Psoas muscle (tissue), 8 donors: ENCODE data around the gene EGFL8. TPM values are rescaled to one million over a fixed set of nuclear protein-coding genes. Genes with fewer than 3 reads are reported as not detected.

Experiments used
- ATAC-seq, 4 donors: fragments of 200-7000 bp; cut with Tn5 transposase; one replicate each; pipeline ENCODE4 v1.9.1; 2020; ENCODE audit warnings: moderate library complexity in 3 of 4, mild to moderate bottlenecking in 2 of 4
- DNase-seq, 2 donors: peaks; one replicate each; pipeline ENCODE4 v3.0.0-alpha.2; 2020
- H3K27ac ChIP-seq: fragments of 200-600 bp; one replicate; pipeline ENCODE4 v1.8.0; 2022
- H3K27me3 ChIP-seq, 3 donors: fragments of 200-600 bp in 1 of 3; one replicate each; pipeline versions ENCODE4 v1.6.1 to v1.8.0; 2013 to 2022; ENCODE audit warnings: low read length in 2 of 3, mild to moderate bottlenecking in 2 of 3, moderate library complexity in 1 of 3; ENCODE audit not compliant: insufficient read depth in 3 of 3
- H3K36me3 ChIP-seq, 2 donors: fragments of 200-600 bp in 1 of 2; one replicate each; pipeline versions ENCODE4 v1.6.1 to v1.8.0; 2013 to 2022; ENCODE audit warnings: low read depth in 1 of 2, mild to moderate bottlenecking in 1 of 2, moderate library complexity in 1 of 2; ENCODE audit not compliant: insufficient read depth in 1 of 2
- H3K4me1 ChIP-seq: fragments of 200-600 bp; one replicate; pipeline ENCODE4 v1.8.0; 2022
- H3K4me3 ChIP-seq: fragments of 200-600 bp; one replicate; pipeline ENCODE4 v1.8.0; 2022; ENCODE audit warnings: mild to moderate bottlenecking
- H3K9me3 ChIP-seq: fragments of 200-600 bp; one replicate; pipeline ENCODE4 v1.8.0; 2022
- WGBS, 3 donors: extraction: QIAGEN DNeasy Blood & Tissue Kit; methylation state at CpG; one replicate each; pipeline versions ENCODE4 v1.1.6 to v1.1.7; 2013; 5-methylcytosine and 5-hydroxymethylcytosine counted together
- intact Hi-C, 2 donors: fragments of 100-400 bp; cut with DNase I; formaldehyde crosslinking; loops; one replicate each; pipeline versions ENCODE4 v1.11.0 to v1.14.2; 2022
- polyA plus RNA-seq, 3 donors: library from polyadenylated mRNA; stranded (reverse); fragments of 200-250 nt; gene quantifications; one replicate each; pipeline ENCODE4 v1.2.3, GENCODE V29; 2013
- total RNA-seq, 4 donors: library from RNA; stranded (reverse); fragmentation: NEBNext Ultra II Directional in 2 of 4; extraction: Animal tissue kit (Norgen Biotek cat#: 25700) in 2 of 4; gene quantifications; one replicate each; pipeline versions ENCODE4 v1.2.1 to v1.2.4, GENCODE V29; 2021 to 2023
- TF ChIP-seq, protein P1 (sequence below): fragments of 200-600 bp; IDR thresholded peaks from one replicate; pipeline ENCODE4 v1.8.0; 2022; ENCODE audit warnings: antibody characterized with exemption
- donor health status: healthy with polysubstance abuse.
- donor health status: DM: no; HTN: no; CAD: no; lungs with moderate emphysema.
- donor health status: Bipolar disorder and iron deficiency.
- donor health status: healthy.
- donor health status: DM: yes; HTN: yes; CAD: no.
- donor health status: DM: no; HTN: no; CAD: no.
- donor health status: DM: no; HTN: no; CAD: no.
- donor health status: DM: yes; HTN: yes; CAD: no.

Gene EGFL8
- total and polyA plus RNA-seq, 7 donors, result 2.0 to 7.0 (median 3.6) TPM

DNA sequence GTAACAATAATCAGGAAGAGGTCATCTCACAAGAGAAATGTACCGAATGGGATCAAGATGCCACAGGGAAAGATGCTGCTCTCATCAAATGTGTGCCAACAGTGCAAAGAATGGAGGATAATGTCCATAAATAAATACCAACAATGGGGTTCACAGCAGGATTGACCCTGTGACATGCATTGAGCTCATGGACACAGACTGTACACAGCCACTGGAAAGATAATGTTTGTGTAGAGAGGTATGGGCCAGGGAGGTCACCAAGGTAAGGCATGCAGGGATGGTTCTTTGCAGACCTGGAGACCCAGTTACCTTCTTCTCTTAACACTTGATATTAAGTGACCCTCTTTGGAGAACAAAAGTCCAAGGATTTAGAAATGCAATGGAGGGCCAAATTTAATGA, 10.0 kb downstream of the EGFL8 start:
- ATAC-seq (no peak), DNase-seq (no peak)
- WGBS, 3 donors, result 74 to 85% (median 77%) methylated on average over 1 of the region's 1 CpG
- H3K27ac ChIP-seq, result no peak overlapping the region
- intact Hi-C loops, result no loop called here
- H3K27me3 ChIP-seq, result no peaks in the 10 kb centered on the region
- peaks cover 0 to 18% of the 10 kb centered on the region in 2 donors for H3K36me3 ChIP-seq
- TF ChIP-seq, protein P1, sequence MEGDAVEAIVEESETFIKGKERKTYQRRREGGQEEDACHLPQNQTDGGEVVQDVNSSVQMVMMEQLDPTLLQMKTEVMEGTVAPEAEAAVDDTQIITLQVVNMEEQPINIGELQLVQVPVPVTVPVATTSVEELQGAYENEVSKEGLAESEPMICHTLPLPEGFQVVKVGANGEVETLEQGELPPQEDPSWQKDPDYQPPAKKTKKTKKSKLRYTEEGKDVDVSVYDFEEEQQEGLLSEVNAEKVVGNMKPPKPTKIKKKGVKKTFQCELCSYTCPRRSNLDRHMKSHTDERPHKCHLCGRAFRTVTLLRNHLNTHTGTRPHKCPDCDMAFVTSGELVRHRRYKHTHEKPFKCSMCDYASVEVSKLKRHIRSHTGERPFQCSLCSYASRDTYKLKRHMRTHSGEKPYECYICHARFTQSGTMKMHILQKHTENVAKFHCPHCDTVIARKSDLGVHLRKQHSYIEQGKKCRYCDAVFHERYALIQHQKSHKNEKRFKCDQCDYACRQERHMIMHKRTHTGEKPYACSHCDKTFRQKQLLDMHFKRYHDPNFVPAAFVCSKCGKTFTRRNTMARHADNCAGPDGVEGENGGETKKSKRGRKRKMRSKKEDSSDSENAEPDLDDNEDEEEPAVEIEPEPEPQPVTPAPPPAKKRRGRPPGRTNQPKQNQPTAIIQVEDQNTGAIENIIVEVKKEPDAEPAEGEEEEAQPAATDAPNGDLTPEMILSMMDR, result no peak
- H3K4me1 ChIP-seq, result peaks cover 25% of the 10 kb centered on the region
- peak overlapping the region; percentile 92 for H3K4me3 ChIP-seq
- no peaks in the 10 kb centered on the region for H3K9me3 ChIP-seq

DNA sequence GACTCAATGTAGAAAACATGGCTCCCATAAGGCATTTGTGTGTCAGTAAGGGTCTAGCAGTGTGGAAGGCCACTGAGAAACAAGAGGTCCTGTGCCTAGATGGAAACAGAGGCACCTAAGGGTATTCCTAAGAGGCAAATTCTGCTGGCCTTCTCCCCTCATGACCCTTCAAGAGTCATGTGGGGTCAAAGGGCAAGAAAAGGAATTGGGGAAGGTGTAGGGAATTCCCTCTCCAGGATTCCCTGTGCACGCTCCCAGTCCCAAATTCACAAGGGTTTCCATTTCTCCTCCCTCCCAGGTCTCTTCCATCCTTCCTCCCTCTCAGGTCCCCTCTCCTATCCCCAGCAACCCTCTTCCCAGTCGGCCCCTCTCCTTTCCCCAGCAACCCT, 10.9 kb downstream of the EGFL8 start:
- DNase-seq, result no peak
- H3K36me3 ChIP-seq, result peaks cover 0 to 17% of the 10 kb centered on the region in 2 donors
- H3K27ac ChIP-seq, result peak overlapping the region; percentile 87
- no peaks in the 10 kb centered on the region for H3K9me3 ChIP-seq
- TF ChIP-seq, protein P1, result no peak
- peak overlapping the region; percentile 92 for H3K4me3 ChIP-seq
- intact Hi-C loops, result loop anchor here in 1 of 2 donors (5.0 kb wide), 1 partner anchor 48 kb away; the partner anchor contains the start of gene ATF6B
- 6 to 17% (median 9%) methylated on average over 2 of the region's 2 CpGs for WGBS, 3 donors
- H3K4me1 ChIP-seq, result peaks cover 30% of the 10 kb centered on the region
- ATAC-seq, result no peak
- no peaks in the 10 kb centered on the region for H3K27me3 ChIP-seq

DNA sequence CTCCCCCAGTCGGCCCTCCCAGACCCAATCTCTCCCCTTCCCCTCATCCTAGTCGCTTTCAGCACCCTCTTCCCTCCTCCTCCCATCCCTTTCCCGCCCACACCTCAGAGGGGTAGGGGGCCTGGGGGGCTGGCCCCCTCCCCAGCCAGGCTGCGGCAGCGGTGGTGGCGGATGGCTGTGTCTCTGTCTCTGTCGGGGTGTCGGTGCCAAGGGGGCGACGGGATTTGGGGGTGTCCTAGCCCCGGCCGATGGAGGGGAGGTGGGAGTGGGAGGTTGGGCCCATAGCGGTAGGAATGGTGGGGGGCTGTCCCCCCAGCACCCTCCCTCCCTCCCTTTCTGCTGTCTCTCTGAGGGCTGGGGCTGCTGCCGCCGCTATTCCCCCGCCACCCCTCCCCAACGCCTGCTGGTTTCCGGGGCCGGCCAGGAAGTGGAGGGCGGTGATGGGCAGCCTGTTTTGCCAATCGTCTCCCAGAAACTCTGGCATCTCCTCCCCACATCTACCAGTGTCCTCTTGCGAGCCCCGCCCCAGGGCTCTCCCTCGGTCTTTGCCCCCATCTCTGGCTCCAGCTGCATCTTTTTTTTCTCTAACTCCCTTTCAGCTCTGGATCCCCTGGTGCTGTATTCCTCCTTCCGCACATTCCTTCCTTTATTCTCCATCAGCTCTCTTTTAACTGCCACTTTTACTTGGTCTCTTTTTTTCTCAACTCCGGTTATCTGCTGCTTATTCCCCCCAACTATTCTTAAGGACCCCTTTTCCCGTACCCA, 11.5 kb downstream of the EGFL8 start, which contains the start of gene AGPAT1:
Gene AGPAT1, minus strand, starts transcription at position 374 of the 765 bp plus-strand sequence. CDS start 4,588 bp downstream, outside the sequence.
- intact Hi-C loops, result loop anchor here (2.0 to 5.0 kb wide), 2 partner anchors 47 to 49 kb away; partner anchors contain the start of gene ATF6B (in 2 of the 2)
- TF ChIP-seq, protein P1, result no peak
- DNase-seq, result peak; percentile 97 to 98
- H3K27me3 ChIP-seq, result no peaks in the 10 kb centered on the region
- H3K27ac ChIP-seq, result peak within 1 kb of the TSS; percentile 87
- peaks cover 0 to 17% of the 10 kb centered on the region in 2 donors for H3K36me3 ChIP-seq
- H3K4me3 ChIP-seq, result peak within 1 kb of the TSS; percentile 92
- peaks cover 30% of the 10 kb centered on the region for H3K4me1 ChIP-seq
- peak; percentile 69 to 80 (median 72) for ATAC-seq
- no peaks in the 10 kb centered on the region for H3K9me3 ChIP-seq
- whole genome bisulfite sequencing, 3 donors, result 1% methylated on average over 14 to 27 of the region's 27 CpGs

DNA sequence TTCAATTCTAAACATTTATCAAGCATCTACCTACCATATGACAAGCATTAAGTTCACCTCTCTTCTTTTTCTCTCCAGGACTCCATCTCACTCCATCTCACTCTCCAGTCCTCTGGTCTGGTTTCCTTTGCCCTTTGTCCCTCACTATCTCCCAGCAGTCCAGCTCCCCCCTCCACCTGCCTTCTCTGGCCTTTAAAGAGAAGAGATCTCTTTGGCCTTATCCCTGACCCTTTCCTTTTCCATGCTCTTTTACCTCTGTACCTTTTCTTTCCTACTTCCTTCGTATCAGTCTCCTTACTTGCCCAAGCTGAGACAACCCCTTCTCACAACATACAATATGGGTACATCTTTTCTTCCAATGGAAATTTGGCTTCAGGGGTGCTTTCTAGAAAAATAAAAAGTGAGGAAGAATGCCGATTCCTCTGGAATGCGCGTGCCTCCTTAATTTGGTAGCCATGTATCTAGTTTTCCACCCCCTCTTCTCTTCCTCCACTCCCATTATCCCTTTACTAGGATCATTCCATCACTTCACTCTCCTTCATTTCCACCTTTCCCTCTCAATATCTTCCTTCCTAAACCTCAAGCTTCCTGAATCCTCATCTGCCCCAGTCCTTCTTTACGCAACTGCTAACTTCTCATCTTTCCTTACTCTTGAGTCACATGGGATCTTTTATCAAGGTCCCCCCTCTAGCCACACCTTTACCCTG, 12.2 kb downstream of the EGFL8 start:
- peak overlapping the region; percentile 92 for H3K4me3 ChIP-seq
- DNase-seq (no peak), ATAC-seq (peak in 1 of 4 donors; percentile 30)
- no peaks in the 10 kb centered on the region for H3K9me3 ChIP-seq
- peak overlapping the region; percentile 87 for H3K27ac ChIP-seq
- intact Hi-C loops, result loop anchor here (2.0 to 5.0 kb wide), 2 partner anchors 48 to 49 kb away; partner anchors contain the start of gene ATF6B (in 2 of the 2)
- 12 to 22% (median 21%) methylated on average over 5 of the region's 5 CpGs for WGBS, 3 donors
- TF ChIP-seq, protein P1, result no peak
- H3K36me3 ChIP-seq, result peaks cover 0 to 21% of the 10 kb centered on the region in 2 donors
- H3K27me3 ChIP-seq, result no peaks in the 10 kb centered on the region
- H3K4me1 ChIP-seq, result peaks cover 30% of the 10 kb centered on the region
